WI38 (cell line): ENCODE results near the gene SEC14L5.

Source experiments
- H3K4me3 ChIP-seq: 2 replicates; pipeline ENCODE4 v1.5.1; 2011; ENCODE audit warnings: low read depth, mild to moderate bottlenecking, control low read depth, low read length
- TF ChIP-seq, protein P1 (sequence below): IDR thresholded peaks from 2 replicates; pipeline ENCODE4 v1.5.1; 2012; ENCODE audit warnings: low read depth, mild to moderate bottlenecking, control low read depth, low read length

Gene SEC14L5

DNA sequence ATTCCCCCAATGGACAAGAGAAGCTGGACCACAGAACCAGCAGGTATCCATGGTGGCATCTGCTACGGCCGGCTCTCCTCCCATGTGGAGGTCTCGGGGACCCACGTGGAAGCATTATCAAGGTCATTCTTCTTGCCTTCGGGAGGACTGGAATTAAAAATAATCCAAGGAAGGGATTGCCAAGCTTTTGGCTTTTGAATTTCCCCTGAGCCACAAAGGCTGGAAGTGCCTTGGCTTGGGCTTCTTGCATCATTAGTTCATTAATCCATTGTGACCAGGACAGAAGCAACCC, 59.5 kb downstream of the SEC14L5 start:
- TF ChIP-seq, protein P1, sequence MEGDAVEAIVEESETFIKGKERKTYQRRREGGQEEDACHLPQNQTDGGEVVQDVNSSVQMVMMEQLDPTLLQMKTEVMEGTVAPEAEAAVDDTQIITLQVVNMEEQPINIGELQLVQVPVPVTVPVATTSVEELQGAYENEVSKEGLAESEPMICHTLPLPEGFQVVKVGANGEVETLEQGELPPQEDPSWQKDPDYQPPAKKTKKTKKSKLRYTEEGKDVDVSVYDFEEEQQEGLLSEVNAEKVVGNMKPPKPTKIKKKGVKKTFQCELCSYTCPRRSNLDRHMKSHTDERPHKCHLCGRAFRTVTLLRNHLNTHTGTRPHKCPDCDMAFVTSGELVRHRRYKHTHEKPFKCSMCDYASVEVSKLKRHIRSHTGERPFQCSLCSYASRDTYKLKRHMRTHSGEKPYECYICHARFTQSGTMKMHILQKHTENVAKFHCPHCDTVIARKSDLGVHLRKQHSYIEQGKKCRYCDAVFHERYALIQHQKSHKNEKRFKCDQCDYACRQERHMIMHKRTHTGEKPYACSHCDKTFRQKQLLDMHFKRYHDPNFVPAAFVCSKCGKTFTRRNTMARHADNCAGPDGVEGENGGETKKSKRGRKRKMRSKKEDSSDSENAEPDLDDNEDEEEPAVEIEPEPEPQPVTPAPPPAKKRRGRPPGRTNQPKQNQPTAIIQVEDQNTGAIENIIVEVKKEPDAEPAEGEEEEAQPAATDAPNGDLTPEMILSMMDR = no peak

DNA sequence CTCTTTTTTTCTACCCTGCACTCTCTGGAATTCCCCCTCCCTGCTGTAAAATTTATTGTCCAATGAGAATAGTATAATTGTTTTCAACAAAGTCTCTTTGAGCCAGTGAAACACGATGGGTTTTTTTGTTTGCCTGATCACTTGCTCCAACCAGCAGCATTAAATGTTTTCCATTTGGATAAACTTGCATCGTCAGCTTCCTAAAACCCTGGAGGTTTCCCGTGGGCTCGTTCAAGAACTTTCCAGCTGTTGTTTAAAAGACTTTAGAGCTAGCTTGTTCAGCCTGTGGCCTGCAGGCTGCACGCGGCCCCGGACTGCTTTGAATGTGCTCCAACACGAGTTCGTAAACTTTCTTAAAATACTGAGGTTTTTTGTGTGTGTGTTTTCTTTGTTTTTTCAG, 60.7 kb downstream of the SEC14L5 start:
- no peak overlapping the region for H3K4me3 ChIP-seq
- TF ChIP-seq, protein P1 = no peak

More for the DNA sequence above, 59.5 kb downstream of the SEC14L5 start:
- H3K4me3 ChIP-seq = no peak overlapping the region

DNA sequence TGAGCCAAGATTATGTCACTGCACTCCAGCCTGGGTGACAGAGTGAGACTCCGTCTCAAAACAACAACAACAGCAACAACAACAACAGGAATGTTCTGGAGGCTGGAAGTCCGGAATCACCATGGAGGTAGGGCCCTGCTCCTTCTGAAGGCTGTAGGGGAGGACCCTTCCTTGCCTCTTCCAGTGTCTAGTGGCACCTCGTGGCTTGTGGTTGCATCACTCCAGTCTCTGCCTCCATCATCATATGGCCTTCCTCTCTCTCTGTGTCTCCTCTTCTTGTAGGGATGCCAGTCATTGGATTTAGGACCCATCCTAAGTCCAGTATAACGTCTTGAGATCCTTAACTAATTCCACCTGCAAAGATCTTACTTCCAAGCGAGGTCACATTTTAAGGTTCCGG, 61.6 kb downstream of the SEC14L5 start:
- TF ChIP-seq, protein P1 = no peak
- no peak overlapping the region for H3K4me3 ChIP-seq

DNA sequence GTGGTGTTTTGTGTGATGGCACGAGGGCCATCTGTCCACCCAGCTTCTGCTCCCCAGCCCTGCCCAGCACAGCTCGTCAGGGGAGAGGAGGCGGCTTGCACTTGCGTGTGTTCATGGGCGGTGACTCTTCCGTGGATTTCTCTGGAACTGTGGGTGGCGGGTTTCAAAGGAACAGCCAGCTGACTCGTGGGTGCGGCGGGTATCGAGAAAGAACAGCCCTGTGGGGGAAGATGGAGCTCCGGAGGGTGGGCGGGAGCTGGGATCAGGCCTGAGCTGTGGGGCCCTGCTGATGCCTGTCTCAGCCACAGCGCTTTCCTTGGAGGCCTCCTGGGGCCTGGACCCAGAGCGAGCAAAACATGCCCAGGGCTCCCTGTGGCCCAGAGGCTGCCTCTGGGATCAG, 62.4 kb downstream of the SEC14L5 start:
- TF ChIP-seq, protein P1 = no peak
- no peak overlapping the region for H3K4me3 ChIP-seq

DNA sequence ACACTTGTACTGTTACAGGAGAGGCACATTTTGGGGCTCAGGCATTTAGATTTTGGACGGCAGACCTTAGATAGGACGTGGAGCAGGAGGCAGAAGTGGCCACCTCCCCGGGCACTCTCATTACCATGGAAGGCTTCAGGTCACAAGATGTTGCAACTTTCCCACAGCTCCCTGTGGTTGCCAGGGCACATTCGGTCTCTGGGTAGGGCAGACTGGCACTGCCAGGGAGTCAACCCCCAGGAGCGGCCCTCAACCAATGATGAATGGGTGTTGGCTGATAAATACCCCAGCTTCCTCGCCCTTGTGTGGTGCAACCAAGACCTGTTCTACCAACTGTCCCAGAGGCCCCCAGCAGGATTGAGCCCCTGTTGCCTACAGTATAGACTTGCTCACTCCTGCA, 64.4 kb downstream of the SEC14L5 start:
- TF ChIP-seq, protein P1 = no peak
- H3K4me3 ChIP-seq = no peak overlapping the region

DNA sequence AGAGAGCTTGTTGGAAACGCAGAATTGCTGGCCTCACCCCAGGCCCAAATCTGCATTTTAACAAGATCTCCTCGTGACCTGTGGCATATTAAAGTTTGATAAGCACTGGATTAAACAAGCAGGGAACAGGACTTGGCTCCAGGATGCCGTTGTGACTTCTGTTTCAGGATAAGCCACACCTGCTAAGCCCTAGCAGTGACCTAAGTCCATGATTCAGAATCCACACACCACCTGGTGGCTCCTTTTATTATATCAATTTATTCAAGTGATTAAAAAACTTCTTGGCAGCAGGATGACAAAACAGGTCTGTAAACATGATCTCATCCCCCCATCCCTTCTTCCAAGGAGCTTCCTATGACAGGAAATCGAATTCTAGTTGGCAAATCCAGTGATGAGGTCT, 66.5 kb downstream of the SEC14L5 start:
- TF ChIP-seq, protein P1 = no peak
- no peak overlapping the region for H3K4me3 ChIP-seq

DNA sequence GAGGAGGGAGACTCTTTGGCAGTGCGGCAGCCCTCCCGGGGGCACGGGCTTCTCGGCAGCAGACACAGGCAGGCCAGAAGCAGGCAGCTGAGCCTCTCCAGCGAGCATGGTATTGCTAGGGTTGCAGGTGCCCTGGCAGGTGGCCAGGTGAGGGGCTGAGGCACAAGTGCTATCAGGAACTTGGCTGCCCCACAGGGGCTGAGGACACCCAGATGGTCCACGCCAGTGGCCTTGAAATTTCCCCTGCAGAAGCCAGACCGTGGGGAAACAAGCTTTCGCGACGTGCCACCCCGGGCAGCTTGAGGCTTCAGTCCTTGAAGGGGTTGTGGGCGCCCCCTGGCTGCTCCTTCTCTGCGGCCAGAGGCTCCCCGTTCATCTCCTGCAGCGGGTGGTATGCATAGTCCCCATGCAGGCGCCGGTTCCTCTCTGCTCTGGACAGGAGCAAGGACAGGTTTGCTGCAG, 67.1 kb downstream of the SEC14L5 start:
- TF ChIP-seq, protein P1 = no peak
- no peak overlapping the region for H3K4me3 ChIP-seq

DNA sequence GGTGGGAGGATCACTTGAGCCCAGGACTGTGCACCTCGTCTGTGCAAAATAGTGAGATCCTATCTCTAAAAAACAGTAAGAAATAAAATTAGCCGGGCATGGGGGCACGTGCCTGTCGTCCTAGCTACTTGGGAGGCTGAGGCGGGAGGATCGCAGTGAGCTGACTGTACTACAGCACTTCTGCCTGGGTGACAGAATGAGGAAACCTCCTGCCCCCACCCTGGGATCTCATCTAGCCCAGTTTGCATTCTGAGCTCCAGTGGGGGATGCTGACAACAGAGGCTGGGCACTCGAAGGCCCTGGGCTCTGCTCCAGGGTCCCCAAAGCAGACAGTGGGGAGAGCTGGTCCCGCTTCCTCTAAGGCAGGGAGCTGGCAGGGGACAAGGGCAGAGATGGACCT, 68.5 kb downstream of the SEC14L5 start:
- TF ChIP-seq, protein P1 = no peak
- no peak overlapping the region for H3K4me3 ChIP-seq
